PC-3 (cell line): Measurements from ENCODE around the gene PLCB4. TPM values are rescaled to one million over a fixed set of nuclear protein-coding genes. Genes with fewer than 3 reads are reported as not detected.

Source experiments
- ATAC-seq: fragments of 200-7000 bp; cut with Tn5 transposase; 2 replicates; pipeline ENCODE4 v1.9.1; 2020; ENCODE audit warnings: mild to moderate bottlenecking, moderate library complexity
- BruUV-seq: library from RNA; stranded (reverse); fragments of 400-500 nt; replicated peaks from 2 replicates; lab custom pipeline; 2021; lab: Mats Ljungman, UMichigan
- CTCF ChIA-PET: fragments of 300-600 bp; sonication (Branson Sonifier 250); formaldehyde crosslinking; loops from one replicate; lab custom pipeline; 2022; ENCODE audit warnings: antibody characterized with exemption; lab: Charles Lee
- POLR2A ChIA-PET: fragments of 300-600 bp; sonication (Branson Sonifier 250); formaldehyde crosslinking; loops from one replicate; lab custom pipeline; 2022; ENCODE audit warnings: antibody characterized with exemption; ENCODE audit not compliant: unreplicated experiment; lab: Charles Lee
- DNase-seq: peaks from one replicate; pipeline ENCODE4 v3.0.0-alpha.2; 2015
- H2AFZ ChIP-seq: fragments of 300-600 bp; sonication (generic); 2 replicates; pipeline ENCODE4 v1.6.0; 2016; ENCODE audit warnings: antibody characterized with exemption, low read length
- H3F3A ChIP-seq: fragments of 300-600 bp; sonication (generic); one replicate; pipeline ENCODE4 v1.6.0; 2017; ENCODE audit warnings: antibody characterized with exemption, low read length, control low read depth, mild to moderate bottlenecking; ENCODE audit not compliant: unreplicated experiment
- H3K27ac ChIP-seq: fragments of 300-600 bp; sonication (generic); 2 replicates; pipeline ENCODE4 v1.5.1; 2016; ENCODE audit warnings: mild to moderate bottlenecking, low read length
- H3K27me3 ChIP-seq: fragments of 300-600 bp; sonication (generic); 2 replicates; pipeline ENCODE4 v1.6.1; 2016; ENCODE audit warnings: low read length, mixed read lengths
- H3K36me3 ChIP-seq: fragments of 300-600 bp; sonication (generic); 2 replicates; pipeline ENCODE4 v1.6.1; 2016; ENCODE audit warnings: low read depth, mixed run types, low read length, mixed read lengths
- H3K4me1 ChIP-seq: fragments of 300-600 bp; sonication (generic); 2 replicates; pipeline ENCODE4 v1.5.1; 2016; ENCODE audit warnings: low read length; ENCODE audit not compliant: insufficient read depth
- H3K4me2 ChIP-seq: fragments of 300-600 bp; sonication (generic); 2 replicates; pipeline ENCODE4 v1.6.0; 2016; ENCODE audit warnings: low read length
- H3K4me3 ChIP-seq: fragments of 300-600 bp; sonication (generic); 2 replicates; pipeline ENCODE4 v1.5.1; 2016; ENCODE audit warnings: mild to moderate bottlenecking, low read length, mixed read lengths
- H3K79me2 ChIP-seq: fragments of 300-600 bp; sonication (generic); 2 replicates; pipeline ENCODE4 v1.6.1; 2017; ENCODE audit warnings: low read length, mixed read lengths
- H3K9ac ChIP-seq: fragments of 300-600 bp; sonication (generic); 2 replicates; pipeline ENCODE4 v1.6.0; 2016; ENCODE audit warnings: mild to moderate bottlenecking, low read length
- H3K9me2 ChIP-seq: fragments of 300-600 bp; sonication (generic); replicated peaks from 2 replicates; pipeline ENCODE4 v1.6.1; 2016; ENCODE audit warnings: mixed run types, low read length, mixed read lengths
- H3K9me3 ChIP-seq: fragments of 300-600 bp; sonication (generic); 2 replicates; pipeline ENCODE4 v1.6.1; 2016; ENCODE audit warnings: low read length, mixed read lengths
- H4K20me1 ChIP-seq: fragments of 300-600 bp; sonication (generic); 2 replicates; pipeline ENCODE4 v1.6.1; 2016; ENCODE audit warnings: low read length, mixed read lengths
- CTCF ChIP-seq: fragments of 300-600 bp; sonication (generic); conservative IDR thresholded peaks from 2 replicates; pipeline ENCODE4 v1.5.1; 2017; ENCODE audit warnings: antibody characterized with exemption, low read depth, mild to moderate bottlenecking, low read length
- EZH2 ChIP-seq: fragments of 300-600 bp; sonication (generic); IDR thresholded peaks from one replicate; pipeline ENCODE4 v1.6.1; 2017; ENCODE audit warnings: antibody characterized with exemption, mild to moderate bottlenecking, low read length; ENCODE audit not compliant: unreplicated experiment
- EZH2phosphoT487 ChIP-seq: fragments of 300-600 bp; sonication (generic); IDR thresholded peaks from 2 replicates; pipeline ENCODE4 v1.6.1; 2018; ENCODE audit warnings: mild to moderate bottlenecking, antibody characterized with exemption, low read length, borderline replicate concordance
- intact Hi-C: fragments of 100-400 bp; cut with micrococcal nuclease; formaldehyde crosslinking; loops from 2 replicates; pipeline ENCODE4 v1.9.0; 2023
- total RNA-seq: library from RNA; depleted of rRNA; stranded (reverse); fragments of >200 nt; gene quantifications from 2 replicates; pipeline ENCODE4 v1.2.3, GENCODE V29; 2014

The PLCB4 gene
- total RNA-seq, 1 experiment from 2014 or later, result 25.4 TPM

GRCh38 chr20:9369557-9369956 is 300.7 kb downstream of the PLCB4 start:
- intact Hi-C loops, result no loop called here
- DNase-seq (no peak), ATAC-seq (no peak)
- ChIA-PET POLR2A (no interaction called here), CTCF (no interaction called here)
- no peak overlapping the region for H3K4me3 ChIP-seq
- no peak overlapping the region for H3K9ac ChIP-seq
- H4K20me1 ChIP-seq, result no peaks in the 10 kb centered on the region
- H2AFZ ChIP-seq, result no peak overlapping the region
- H3F3A ChIP-seq, result no peaks in the 10 kb centered on the region
- H3K27me3 ChIP-seq, result no peaks in the 10 kb centered on the region
- H3K4me1 ChIP-seq, result no peaks in the 10 kb centered on the region
- H3K9me2 ChIP-seq, result no peaks in the 10 kb centered on the region
- H3K79me2 ChIP-seq, result no peaks in the 10 kb centered on the region
- H3K36me3 ChIP-seq, result peaks cover 2% of the 10 kb centered on the region; the same call in 1 of the 2 replicates
- TF ChIP-seq EZH2phosphoT487 (no peak), CTCF (no peak), EZH2 (no peak)
- no peaks in the 10 kb centered on the region for H3K9me3 ChIP-seq
- H3K27ac ChIP-seq, result no peak overlapping the region
- no TSS peak for BruUV-seq
- no peak overlapping the region for H3K4me2 ChIP-seq

GRCh38 chr20:9374072-9374471 is 305.2 kb downstream of the PLCB4 start:
- Histone ChIP-seq H3K4me2 (no peak overlapping the region), H3K36me3 (peaks cover under 1% of the 10 kb centered on the region; the same call in 1 of the 2 replicates), H4K20me1 (no peaks in the 10 kb centered on the region), H3F3A (no peaks in the 10 kb centered on the region), H3K79me2 (no peaks in the 10 kb centered on the region), H3K4me3 (no peak overlapping the region), H3K4me1 (no peaks in the 10 kb centered on the region), H3K27ac (no peak overlapping the region), H3K9me2 (no peaks in the 10 kb centered on the region), H2AFZ (no peak overlapping the region), H3K27me3 (no peaks in the 10 kb centered on the region), H3K9me3 (no peaks in the 10 kb centered on the region), H3K9ac (no peak overlapping the region)
- intact Hi-C loops, result no loop called here
- POLR2A ChIA-PET, result no interaction called here
- no peak for ATAC-seq
- BruUV-seq, result no TSS peak
- CTCF ChIA-PET, result no interaction called here
- TF ChIP-seq CTCF (no peak), EZH2phosphoT487 (no peak), EZH2 (no peak)
- no peak for DNase-seq

GRCh38 chr20:9374480-9374879 is 305.6 kb downstream of the PLCB4 start:
- CTCF ChIA-PET, result no interaction called here
- TF ChIP-seq CTCF (no peak), EZH2 (no peak), EZH2phosphoT487 (no peak)

More at GRCh38 chr20:9374480-9374879, 305.6 kb downstream of the PLCB4 start:
- Histone ChIP-seq H4K20me1 (no peaks in the 10 kb centered on the region), H3K27me3 (no peaks in the 10 kb centered on the region), H3K36me3 (no peaks in the 10 kb centered on the region), H3K4me2 (no peak overlapping the region), H3K79me2 (no peaks in the 10 kb centered on the region), H3K9ac (no peak overlapping the region), H3K4me1 (no peaks in the 10 kb centered on the region), H3K9me3 (no peaks in the 10 kb centered on the region), H3K27ac (no peak overlapping the region), H2AFZ (no peak overlapping the region), H3F3A (no peaks in the 10 kb centered on the region), H3K4me3 (no peak overlapping the region), H3K9me2 (no peaks in the 10 kb centered on the region)
- POLR2A ChIA-PET, result no interaction called here
- no TSS peak for BruUV-seq
- DNase-seq (no peak), ATAC-seq (no peak)
- intact Hi-C loops, result no loop called here
